GM19351 (cell line): Measurements from ENCODE around the gene COL18A1.

Experiments
- ATAC-seq: cut with Tn5 transposase; IDR thresholded peaks from one replicate; pipeline ENCODE4 v1.9.1; 2021; ENCODE audit warnings: mild to moderate bottlenecking, moderate library complexity; ENCODE audit not compliant: unreplicated experiment

The COL18A1 gene

GRCh38 chr21:45396620-45396995, 8.4 kb upstream of the COL18A1 start:
- no peak for ATAC-seq

DNA sequence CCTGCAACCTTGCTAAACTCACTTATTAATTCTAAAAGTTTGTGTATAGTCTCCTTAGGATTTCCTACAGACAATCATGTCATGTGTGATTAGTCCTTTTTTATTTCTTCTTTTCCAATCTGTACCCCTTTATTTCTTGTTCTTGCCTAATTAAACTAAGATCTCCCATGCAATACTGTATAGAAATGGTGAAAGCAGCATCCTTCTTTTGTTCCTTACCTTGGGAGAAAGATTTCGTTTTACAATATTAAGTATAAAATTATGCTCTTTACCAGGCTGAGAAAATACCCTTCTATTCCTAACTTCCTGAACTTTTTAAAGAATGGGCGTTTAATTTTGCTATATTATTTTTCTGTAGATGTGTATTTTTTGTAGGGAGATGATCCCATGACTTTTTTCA, 7.6 kb upstream of the COL18A1 start:
- ATAC-seq: no peak

- ATAC-seq: no peak
Measured at GRCh38 chr21:45401054-45401518, 3.9 kb upstream of the COL18A1 start.

DNA sequence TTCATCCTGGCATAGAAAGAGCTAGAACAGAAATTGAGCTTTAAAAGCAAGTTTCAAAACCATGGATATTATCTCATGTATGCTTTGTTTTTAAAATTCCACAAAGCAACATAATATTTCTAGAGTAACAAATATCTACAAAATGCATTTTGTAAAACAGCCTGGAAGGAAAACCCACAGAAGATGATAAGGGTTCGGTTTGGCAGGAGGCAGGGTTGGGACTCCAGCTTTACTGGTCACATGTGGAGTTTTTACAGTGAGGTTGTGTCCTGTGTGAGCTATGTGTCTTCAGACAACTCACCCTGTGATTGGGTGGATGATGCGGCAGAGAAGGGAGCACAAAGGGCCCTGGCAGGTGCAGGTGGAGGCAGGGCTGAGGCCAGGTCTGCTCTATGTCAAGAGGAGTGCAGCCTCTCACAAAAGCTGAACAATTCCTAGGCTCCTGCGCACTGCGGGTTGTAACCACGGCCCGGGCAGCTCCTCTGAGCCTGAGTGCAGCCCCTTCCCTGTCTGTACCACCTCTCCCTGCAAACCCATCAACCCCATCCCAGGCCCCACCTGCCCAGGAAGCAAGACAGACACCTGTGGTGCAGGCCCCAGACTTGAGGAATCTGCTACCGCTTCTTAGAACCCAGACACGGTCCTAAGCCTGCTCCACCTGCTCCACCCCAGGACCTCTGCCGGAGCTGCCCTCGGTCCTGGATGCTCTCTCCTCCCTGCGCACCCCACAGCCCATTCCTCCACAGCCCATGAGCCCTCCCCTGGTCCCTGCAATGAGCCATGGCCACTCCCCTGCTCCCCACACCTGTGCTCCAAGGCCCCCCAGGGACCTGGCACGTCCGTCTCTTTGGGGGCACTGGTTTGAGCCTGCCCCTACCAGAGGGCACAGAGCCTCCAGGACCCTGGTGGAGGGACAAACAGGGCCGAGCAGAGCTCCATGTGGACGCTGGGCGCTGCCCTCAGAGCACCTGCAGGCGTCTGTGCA, 2.8 kb upstream of the COL18A1 start:
- ATAC-seq: no peak

DNA sequence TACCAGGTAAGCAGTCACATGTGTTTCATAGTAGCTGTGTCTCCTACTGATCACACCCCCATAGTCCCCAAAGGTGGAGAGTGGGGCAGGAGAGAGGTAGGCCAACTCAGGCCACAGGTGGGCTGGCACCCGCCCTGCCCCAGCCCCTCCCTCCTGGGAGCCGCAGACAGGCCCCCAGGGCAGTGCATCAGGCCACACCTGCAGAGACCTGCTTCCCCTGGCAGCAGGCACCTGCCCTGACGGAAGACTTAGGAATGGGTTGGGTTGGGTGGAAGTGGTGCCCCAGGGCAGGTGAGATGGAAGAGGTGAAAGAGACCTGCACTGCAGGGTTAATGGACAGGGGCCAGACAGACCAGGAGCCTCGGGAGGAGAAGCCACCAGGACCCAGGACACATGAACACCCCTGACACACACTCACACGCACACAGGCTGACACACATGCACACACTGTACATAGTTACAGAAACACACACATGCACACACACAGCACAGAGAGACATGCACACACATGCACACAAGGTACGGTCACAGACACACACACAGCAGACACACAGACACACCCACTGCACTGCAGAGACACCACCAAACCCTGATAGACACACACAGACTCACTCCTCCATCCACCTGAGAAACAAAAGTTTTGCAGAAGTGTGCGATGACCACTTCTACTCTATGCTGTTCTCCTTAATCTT, 1.7 kb upstream of the COL18A1 start:
- no peak for ATAC-seq

- no peak for ATAC-seq
Measured at GRCh38 chr21:45403825-45404729, 888 bp upstream of the COL18A1 start.

- no peak for ATAC-seq
Measured at GRCh38 chr21:45405271-45405818, 380 bp downstream of the COL18A1 start.

GRCh38 chr21:45405819-45406762, 1.1 kb downstream of the COL18A1 start:
- ATAC-seq: no peak

GRCh38 chr21:45406801-45407628, 2.0 kb downstream of the COL18A1 start:
- ATAC-seq: no peak

DNA sequence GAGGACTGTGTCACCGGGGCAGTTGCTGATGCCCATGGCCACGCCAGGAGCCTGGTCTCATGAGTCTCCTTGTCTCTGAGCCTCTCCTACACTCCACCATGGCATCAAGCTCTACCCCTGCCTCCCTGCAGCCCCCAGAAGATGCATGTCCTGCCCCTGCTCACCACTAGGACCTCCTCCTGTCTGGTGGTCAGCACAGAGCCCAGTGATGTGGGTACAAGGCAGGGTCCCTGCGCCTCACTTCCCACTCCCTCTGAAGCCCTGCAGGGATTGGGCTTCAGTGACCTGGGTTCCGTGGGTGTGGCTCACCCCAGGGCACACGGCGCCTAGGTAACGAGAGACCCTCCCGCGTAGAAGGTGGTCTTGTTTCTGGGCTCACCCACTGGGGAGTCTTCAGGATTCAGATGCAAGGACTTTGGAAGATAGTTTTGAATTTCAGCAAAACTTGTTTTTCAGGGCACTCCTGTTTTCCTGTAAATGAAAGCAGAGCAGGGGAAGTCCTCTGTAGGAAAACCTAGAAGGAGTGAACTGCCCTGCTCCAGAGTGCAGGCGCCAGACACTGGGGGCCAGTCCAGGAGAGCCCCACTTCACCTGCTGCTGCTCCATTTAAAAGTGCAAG, 2.8 kb downstream of the COL18A1 start:
- no peak for ATAC-seq

- no peak for ATAC-seq
Measured at GRCh38 chr21:45408271-45408791, 3.4 kb downstream of the COL18A1 start.

- ATAC-seq: no peak
Measured at GRCh38 chr21:45408801-45409261, 3.9 kb downstream of the COL18A1 start.

DNA sequence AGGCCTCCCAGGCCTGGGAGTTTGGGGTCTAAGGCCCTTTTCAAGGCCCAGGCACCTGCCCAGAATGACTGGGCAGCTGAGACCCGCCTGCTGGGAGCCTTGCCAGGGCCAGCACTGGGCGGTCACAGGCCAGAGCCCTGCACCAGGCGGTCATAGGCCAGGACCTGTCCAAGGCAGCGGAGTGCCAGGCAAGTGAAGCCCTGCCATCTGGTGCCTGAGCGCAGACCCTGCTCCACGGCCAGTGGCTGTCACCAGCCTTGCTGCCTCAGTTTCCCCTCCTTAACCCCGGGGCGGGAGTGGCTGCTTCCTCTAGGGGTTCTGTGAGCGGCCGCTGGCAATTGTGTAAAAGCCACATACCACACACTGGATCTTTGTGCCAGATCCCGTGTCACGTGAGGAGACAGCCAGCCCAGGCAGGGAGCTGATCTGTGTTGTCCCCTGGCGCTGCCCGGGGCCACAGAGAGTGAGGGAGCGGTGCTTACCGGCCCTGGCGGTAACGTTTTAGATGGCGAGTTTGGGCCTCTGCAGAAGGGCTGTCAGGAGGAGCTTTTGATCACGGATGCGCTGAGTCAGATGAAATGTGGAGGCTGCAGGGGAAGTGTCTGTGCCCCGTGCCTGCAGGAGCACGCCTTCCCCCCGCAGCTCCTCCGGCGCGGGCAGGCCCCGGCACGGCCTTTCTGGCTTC, 4.6 kb downstream of the COL18A1 start:
- no peak for ATAC-seq

DNA sequence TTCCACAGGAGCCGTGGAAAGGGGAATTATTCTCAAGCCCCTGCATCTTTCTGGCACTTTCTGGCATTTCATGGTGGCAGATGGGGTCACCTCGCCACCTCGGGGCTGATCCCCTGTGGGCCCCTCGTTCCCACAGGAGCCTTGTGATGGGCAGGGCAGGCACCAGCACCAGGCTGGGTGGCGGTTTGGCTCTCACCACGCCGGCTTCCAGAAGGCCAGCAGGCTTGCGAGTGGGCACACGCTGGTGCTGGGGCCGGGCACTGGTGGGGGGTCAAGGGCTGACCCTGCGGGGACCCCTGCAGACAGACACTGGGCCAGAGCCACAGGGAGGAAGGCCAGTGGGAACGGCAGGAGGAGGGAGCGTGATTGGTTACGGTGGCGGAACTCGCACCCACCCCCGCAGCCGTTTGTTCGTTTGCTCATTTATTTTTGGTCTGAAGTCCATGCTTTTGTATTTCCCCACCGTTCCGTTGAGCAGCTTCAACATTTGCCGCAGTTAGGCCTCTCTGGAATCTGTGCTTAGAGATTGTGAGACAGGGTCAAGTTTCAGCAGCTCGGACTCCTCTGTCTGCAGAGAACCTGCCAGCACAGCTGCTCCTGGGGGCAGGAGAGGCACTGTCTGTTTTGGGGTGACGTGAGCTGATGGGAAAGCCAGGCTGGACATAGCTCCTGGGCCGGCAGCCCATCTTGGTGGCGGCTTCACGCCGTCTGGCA, 5.3 kb downstream of the COL18A1 start:
- no peak for ATAC-seq

GRCh38 chr21:45410865-45411809, 6.2 kb downstream of the COL18A1 start:
- no peak for ATAC-seq

DNA sequence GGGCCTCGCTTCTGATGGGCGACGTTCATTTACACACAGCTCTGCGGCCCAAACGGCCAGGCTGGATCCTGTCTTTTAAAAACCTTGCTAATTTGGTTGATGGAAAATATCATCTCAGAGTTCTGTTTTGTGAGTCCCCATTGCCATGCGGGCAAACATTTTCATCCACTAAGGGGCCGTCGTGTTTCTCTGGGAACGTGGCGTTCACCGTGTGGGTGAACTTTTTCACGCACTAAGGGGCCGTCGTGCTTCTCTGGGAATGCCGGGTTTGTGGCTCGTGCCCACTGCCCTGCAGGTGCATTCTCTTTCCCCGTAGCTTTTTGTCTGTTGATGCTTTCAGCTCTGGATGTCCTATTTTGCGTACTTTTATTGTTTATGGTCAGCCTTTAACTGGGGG, 6.8 kb downstream of the COL18A1 start:
- no peak for ATAC-seq
